Adrenal gland (tissue), 12 donors: ENCODE measurements around the gene KCNJ4. TPM values are rescaled to one million over a fixed set of nuclear protein-coding genes. Genes with fewer than 3 reads are reported as not detected.

Source experiments
- DNase-seq, 7 donors: peaks; one replicate each; pipeline ENCODE4 v3.0.0-alpha.2; 2019 to 2020
- H3K27ac ChIP-seq, 5 donors: fragments of 200-600 bp; sonication (generic) in 4 of 5; 1 replicate in 3 of 5; 2 replicates in 2 of 5; pipeline versions ENCODE4 v1.5.1 to v1.8.0; 2016 to 2020; ENCODE audit warnings: mild to moderate bottlenecking in 1 of 5
- H3K27me3 ChIP-seq: fragments of 200-600 bp; 2 replicates; pipeline ENCODE4 v1.8.0; 2021
- H3K36me3 ChIP-seq, 2 donors: fragments of 200-600 bp; replicated peaks in 1 of 2; 1 replicate in 1 of 2; 2 replicates in 1 of 2; pipeline versions ENCODE4 v1.5.1 to v1.8.0; 2018 to 2022
- H3K4me1 ChIP-seq, 2 donors: fragments of 200-600 bp; replicated peaks in 1 of 2; 1 replicate in 1 of 2; 2 replicates in 1 of 2; pipeline versions ENCODE4 v1.5.1 to v1.8.0; 2018 to 2021
- H3K4me3 ChIP-seq, 4 donors: fragments of 200-600 bp; sonication (generic) in 3 of 4; one replicate each; pipeline ENCODE4 v1.5.1; 2016 to 2018
- H3K9me3 ChIP-seq, 3 donors: fragments of 200-600 bp; sonication (generic) in 1 of 3; replicated peaks in 1 of 3; 1 replicate in 2 of 3; 2 replicates in 1 of 3; pipeline versions ENCODE4 v1.5.1 to v1.8.0; 2016 to 2021
- POLR2A ChIP-seq, 2 donors: fragments of 450-650 bp; IDR thresholded peaks; one replicate each; pipeline ENCODE4 v1.6.1; 2017; ENCODE audit warnings: antibody characterized with exemption in 2 of 2, mild to moderate bottlenecking in 2 of 2, moderate library complexity in 1 of 2
- WGBS, 4 donors: extraction: QIAGEN DNeasy Blood & Tissue Kit in 2 of 4; methylation state at CpG; one replicate each; pipeline versions ENCODE4 v1.1.5 to v1.1.7; 2013 to 2017; 5-methylcytosine and 5-hydroxymethylcytosine counted together
- intact Hi-C, 2 donors: fragments of 100-400 bp; cut with DNase I; formaldehyde crosslinking; loops; one replicate each; pipeline versions ENCODE4 v1.14.1 to v1.15.0; 2022 to 2023
- polyA plus RNA-seq, 3 donors: library from polyadenylated mRNA; stranded (reverse); fragments of 200-250 nt in 2 of 3; fragments of 350-450 nt in 1 of 3; fragmentation: Illumina TruSeq in 1 of 3; extraction: RNeasy Lipid Tissue Mini Kit (QIAGEN cat#74804) in 1 of 3; gene quantifications; one replicate each; pipeline ENCODE4 v1.2.3, GENCODE V29; 2013 to 2014
- total RNA-seq, 9 donors: library from RNA; depleted of rRNA in 4 of 9; stranded (reverse); fragments of >200 nt in 4 of 9; fragments of 120-200 nt in 1 of 9; fragmentation: NEBNext Ultra II Directional in 1 of 9; extraction: Animal tissue kit (Norgen Biotek cat#: 25700) in 1 of 9; gene quantifications; one replicate each; pipeline versions ENCODE4 v1.1.0 to v1.2.4, GENCODE V29; 2013 to 2023
- TF ChIP-seq, protein P1 (sequence below), 6 experiments: fragments of 450-650 bp in 4 of 6; fragments of 200-600 bp in 2 of 6; sonication (generic) in 1 of 6; IDR thresholded peaks; 1 replicate in 5 of 6; 2 replicates in 1 of 6; pipeline versions ENCODE4 v1.5.1 to v1.8.0; 2016 to 2021; ENCODE audit warnings: antibody characterized with exemption in 6 of 6, mild to moderate bottlenecking in 2 of 6, moderate library complexity in 1 of 6
- donor health status: healthy with polysubstance abuse.
- donor health status: Bipolar disorder and iron deficiency.
- donor health status: DM: yes; HTN: yes; CAD: no.
- donor health status: DM: no; HTN: no; CAD: no.
- donor health status: DM: no; HTN: no; CAD: no.
- donor health status: DM: yes; HTN: yes; CAD: no.

Gene KCNJ4
- total and polyA plus RNA-seq, 12 donors: 0.07 to 0.56 (median 0.28) TPM; not detected in 5

DNA sequence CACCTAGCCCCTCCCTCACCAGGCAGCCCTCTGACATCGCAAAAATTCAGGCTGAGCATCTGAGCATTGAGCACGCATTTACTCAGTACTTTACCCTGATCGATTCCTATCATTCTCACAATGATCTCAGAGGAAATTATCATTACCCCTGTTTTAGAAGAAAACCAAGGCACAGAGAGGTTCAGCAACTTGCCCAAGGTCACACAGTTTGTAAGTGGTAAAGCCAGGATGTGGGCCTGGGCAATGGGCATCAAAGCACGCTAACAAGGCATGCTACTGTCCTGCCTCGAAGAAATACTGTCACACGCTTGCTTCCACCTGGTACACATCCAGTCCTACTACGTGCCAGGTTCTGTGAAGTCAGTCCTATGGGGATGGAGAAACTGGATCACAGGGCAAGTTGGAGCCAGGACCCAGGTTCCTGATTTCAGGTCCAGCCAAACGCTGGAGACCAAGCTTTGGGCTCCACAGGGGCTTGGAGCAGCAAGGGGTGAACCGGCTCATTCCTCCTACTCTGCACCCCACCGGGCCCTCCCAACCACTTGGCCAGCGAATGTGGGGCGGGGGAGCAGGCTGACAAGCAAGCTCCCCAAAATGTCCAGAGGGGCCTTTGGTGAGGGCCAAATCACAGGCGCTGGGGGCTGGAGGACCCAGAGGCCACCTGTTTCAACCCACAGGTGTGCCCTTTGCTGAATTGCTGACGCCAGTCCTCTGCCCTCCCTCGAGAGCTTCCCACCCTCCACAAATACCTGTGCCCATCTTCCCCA lies 18.2 kb downstream of the KCNJ4 start:
- 88 to 95% (median 90%) methylated on average over 12 to 15 of the region's 15 CpGs for WGBS, 4 donors
- no peaks in the 10 kb centered on the region for H3K9me3 ChIP-seq
- no peak overlapping the region for H3K27ac ChIP-seq
- intact Hi-C loops: no loop called here
- DNase-seq: no peak
- no peaks in the 10 kb centered on the region for H3K27me3 ChIP-seq
- no peaks in the 10 kb centered on the region for H3K36me3 ChIP-seq
- H3K4me1 ChIP-seq: no peaks in the 10 kb centered on the region
- TF ChIP-seq POLR2A (IDR thresholded peaks at IDR 0.05): no peak
- TF ChIP-seq, protein P1, sequence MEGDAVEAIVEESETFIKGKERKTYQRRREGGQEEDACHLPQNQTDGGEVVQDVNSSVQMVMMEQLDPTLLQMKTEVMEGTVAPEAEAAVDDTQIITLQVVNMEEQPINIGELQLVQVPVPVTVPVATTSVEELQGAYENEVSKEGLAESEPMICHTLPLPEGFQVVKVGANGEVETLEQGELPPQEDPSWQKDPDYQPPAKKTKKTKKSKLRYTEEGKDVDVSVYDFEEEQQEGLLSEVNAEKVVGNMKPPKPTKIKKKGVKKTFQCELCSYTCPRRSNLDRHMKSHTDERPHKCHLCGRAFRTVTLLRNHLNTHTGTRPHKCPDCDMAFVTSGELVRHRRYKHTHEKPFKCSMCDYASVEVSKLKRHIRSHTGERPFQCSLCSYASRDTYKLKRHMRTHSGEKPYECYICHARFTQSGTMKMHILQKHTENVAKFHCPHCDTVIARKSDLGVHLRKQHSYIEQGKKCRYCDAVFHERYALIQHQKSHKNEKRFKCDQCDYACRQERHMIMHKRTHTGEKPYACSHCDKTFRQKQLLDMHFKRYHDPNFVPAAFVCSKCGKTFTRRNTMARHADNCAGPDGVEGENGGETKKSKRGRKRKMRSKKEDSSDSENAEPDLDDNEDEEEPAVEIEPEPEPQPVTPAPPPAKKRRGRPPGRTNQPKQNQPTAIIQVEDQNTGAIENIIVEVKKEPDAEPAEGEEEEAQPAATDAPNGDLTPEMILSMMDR (IDR thresholded peaks at IDR 0.05): no peak
- H3K4me3 ChIP-seq: no peak overlapping the region

DNA sequence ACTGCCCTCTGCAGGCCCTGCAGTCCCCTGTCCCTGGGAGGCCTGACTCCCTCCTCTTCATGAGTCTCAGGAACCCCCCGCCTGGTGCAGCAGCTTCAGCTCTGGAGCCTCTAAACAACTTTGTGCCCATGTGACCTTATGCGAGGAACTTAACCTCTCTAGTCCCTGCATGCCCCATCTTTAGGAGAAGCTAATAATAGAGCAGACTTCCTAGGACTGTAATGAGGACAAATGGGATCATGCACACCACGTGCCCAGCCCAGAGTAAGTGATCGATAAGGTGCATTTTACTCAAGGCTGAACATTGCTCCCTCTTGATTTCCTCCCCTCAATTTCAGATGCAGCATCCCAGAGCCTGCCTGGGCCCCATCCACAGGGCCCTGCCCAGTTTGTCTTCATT lies 19.0 kb downstream of the KCNJ4 start:
- WGBS, 4 donors: 48 to 80% (median 63%) methylated on average over 4 of the region's 4 CpGs
- Histone ChIP-seq H3K36me3 (no peaks in the 10 kb centered on the region), H3K4me3 (no peak overlapping the region), H3K4me1 (no peaks in the 10 kb centered on the region), H3K9me3 (no peaks in the 10 kb centered on the region), H3K27ac (no peak overlapping the region), H3K27me3 (no peaks in the 10 kb centered on the region)
- TF ChIP-seq, protein P1 (IDR thresholded peaks at IDR 0.05): no peak
- TF ChIP-seq POLR2A (IDR thresholded peaks at IDR 0.05): no peak
- DNase-seq: no peak
- intact Hi-C loops: no loop called here

DNA sequence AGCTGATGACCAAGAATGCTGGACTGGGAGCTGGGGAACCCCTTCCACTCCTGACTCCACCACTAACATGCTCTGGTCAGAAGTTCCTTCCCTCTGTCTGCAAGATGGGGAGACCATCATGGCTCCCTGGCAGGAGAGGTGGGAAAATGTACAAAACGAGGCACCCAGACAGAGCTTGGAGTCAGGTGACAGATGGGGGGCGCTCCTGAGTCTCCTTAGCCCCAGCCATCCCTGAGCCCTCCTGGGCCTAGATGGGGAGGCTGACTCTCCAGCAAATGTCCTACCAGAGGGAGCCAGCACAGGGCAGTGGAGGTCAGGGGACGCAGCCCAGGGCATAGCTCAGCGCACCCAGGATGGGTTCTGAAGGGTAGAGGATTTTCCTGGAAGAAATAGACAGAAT lies 20.0 kb downstream of the KCNJ4 start:
- no peak for DNase-seq
- Histone ChIP-seq H3K4me1 (no peaks in the 10 kb centered on the region), H3K9me3 (no peaks in the 10 kb centered on the region), H3K27me3 (no peaks in the 10 kb centered on the region), H3K27ac (no peak overlapping the region), H3K4me3 (no peak overlapping the region), H3K36me3 (no peaks in the 10 kb centered on the region)
- WGBS, 4 donors: 81 to 87% (median 83%) methylated on average over 3 to 4 of the region's 4 CpGs
- intact Hi-C loops: no loop called here
- TF ChIP-seq POLR2A (IDR thresholded peaks at IDR 0.05): no peak
- TF ChIP-seq, protein P1 (IDR thresholded peaks at IDR 0.05): no peak

DNA sequence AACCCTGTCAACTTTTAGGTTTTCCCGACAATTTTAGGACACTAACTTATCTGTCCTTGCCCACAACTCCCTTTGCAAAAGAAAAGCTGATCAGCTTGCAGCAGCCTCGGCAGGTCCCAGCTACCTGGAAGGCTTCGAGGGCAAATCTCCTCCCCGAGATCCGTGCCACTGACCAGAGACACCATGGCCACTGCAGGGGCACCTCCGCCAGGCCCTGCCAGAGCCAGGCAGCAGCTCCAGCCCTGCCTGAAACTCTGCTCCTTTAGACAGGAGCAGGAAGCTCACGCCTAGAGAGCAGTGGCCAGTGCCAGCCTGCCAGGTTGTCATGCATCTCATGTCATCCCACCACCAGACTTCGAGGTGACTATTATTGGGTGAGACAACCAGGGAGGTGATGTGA lies 21.1 kb downstream of the KCNJ4 start:
- Histone ChIP-seq H3K27me3 (no peaks in the 10 kb centered on the region), H3K4me1 (no peaks in the 10 kb centered on the region), H3K27ac (no peak overlapping the region), H3K4me3 (no peak overlapping the region), H3K9me3 (no peaks in the 10 kb centered on the region), H3K36me3 (no peaks in the 10 kb centered on the region)
- intact Hi-C loops: no loop called here
- no peak for DNase-seq
- TF ChIP-seq, protein P1 (IDR thresholded peaks at IDR 0.05): no peak
- TF ChIP-seq POLR2A (IDR thresholded peaks at IDR 0.05): no peak
- WGBS, 4 donors: 72 to 85% (median 78%) methylated on average over 6 to 8 of the region's 8 CpGs
